Hematopoietic multipotent progenitor cell treated with erythropoietin and hydrocortisone succinate and interleukin-3 and kit ligand, for 17 days (in vitro differentiated cells): ENCODE measurements around the gene MTHFD1.

Experiments used
- DNase-seq: peaks from one replicate; pipeline ENCODE4 v3.0.0-alpha.2; 2015; ENCODE audit warnings: low spot score

The MTHFD1 gene

DNA sequence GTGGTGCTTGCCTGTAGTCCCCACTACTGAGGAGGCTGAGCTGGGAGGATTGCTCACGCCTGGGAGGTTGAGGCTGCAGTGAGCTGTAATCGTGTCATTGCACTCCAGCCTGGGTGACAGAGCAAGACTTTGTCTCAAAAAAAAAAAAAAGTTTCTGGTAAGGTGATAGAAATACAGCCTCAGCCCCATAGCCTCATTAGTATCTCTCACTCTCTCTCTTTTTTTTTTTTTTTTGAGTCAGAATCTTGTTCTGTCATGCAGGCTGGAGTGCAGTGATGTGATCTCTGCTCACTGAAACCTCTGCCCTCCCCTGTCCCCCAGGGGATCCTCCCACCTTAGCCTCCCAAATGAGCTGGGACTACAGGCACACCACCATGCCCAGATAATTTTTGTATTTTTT, 19.2 kb downstream of the MTHFD1 start:
- no peak for DNase-seq

DNA sequence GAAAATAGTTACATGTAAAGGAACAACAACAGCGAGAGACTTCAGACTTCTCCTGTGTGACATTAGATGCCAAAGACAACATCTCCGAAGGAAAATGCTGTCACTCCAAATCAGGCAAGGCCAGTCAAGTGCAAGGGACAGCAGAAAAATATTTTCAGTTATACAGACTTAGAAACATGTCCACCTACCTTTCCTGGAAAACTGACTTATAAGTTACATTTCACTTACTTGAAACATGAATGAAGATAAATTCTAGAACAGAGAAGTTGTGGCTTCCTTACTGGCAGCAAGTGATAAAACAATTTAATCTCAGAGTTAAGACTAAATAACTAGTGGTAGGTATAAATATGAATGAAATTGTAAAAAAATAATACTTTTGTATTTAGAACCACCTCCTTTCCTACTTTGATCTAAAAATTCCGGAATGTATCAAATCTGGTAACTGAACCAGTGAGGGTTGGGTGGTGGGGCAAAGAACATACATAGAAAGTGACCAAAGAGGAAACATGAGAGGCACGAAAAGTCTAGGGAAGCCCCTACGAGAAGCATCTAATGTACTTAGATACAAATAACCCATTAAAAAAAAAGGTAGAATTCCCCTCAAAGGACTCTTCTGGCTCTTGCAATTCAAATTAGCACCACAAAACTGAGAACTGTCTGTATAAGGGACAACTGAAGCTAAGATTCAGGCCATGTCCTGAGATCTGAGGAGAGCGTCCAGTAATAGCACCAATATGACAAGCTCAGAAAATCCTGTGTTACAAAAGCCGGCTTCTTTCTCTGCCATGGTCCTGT, 21.2 kb downstream of the MTHFD1 start:
- no peak for DNase-seq

DNA sequence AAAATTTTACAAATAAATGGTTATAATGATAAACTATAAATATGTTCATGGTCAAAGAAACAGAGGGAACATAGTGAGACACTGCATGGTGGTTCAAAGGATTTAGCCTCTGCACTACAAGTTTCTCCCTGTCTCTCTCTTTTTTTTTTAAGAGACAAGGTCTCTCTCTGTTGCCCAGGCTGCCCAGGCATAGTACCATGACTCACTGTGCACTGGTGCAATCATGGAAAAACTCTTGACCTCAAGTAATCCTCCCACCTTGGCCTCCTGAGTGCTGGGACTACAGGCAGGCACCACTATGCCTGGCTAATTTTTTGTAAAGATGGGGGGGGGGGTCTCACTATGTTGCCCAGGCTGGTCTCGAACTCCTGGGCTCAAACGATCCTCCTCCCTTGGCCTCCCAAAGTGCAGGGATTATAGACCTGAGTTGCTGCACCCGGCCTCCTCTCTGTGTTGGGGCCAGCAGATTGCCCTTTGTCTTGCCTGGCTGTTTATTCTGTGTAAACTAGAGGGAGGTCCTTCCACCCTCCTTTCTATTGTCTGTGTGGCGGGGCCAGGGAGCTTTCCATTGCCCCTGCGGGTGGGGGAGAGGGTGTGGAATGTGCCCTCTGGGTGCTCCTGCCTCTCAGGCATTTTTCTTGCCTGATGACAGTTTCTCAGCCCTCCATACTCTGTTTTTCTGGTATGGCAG, 22.1 kb downstream of the MTHFD1 start:
- no peak for DNase-seq

GRCh38 chr14:64411001-64411400, 22.8 kb downstream of the MTHFD1 start:
- no peak for DNase-seq

GRCh38 chr14:64412237-64412636, 24.1 kb downstream of the MTHFD1 start:
- DNase-seq: no peak

- DNase-seq: no peak
Measured at GRCh38 chr14:64416348-64416932, 28.3 kb downstream of the MTHFD1 start.

DNA sequence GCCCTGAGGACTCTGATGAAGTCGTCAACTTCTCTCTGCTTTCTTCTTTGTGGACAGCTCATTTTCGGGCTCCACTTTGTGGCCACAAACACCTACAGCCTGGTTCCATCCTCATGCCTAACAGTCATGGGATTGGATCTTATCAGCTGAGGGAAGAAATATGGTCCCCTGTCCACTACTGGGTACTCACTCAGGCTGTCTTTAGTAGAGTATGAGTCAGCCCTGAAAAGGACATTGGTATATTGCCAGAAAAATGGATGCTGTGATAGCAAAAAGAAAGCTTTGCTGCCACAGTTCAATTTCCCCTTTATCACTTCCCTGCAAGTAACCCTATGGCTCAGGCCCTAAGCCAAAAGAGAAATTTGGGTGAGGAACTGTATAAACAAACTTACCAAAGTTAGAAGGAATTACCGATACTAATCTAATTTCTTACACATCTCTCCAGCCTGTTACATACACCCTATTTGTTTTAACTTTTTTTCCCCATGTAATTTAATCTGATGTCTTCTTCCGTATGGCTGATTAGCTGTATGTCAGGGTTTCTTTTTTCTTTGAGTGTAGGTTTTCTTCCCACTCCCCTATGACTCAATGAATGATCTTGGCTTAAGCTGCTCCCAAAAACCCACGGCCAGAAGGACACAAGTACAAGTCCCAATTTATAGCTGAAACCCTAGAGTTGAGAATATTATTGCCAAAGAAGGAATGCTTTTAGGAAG, 29.1 kb downstream of the MTHFD1 start:
- DNase-seq: peak; percentile 47

GRCh38 chr14:64417771-64418125, 29.6 kb downstream of the MTHFD1 start:
- no peak for DNase-seq

DNA sequence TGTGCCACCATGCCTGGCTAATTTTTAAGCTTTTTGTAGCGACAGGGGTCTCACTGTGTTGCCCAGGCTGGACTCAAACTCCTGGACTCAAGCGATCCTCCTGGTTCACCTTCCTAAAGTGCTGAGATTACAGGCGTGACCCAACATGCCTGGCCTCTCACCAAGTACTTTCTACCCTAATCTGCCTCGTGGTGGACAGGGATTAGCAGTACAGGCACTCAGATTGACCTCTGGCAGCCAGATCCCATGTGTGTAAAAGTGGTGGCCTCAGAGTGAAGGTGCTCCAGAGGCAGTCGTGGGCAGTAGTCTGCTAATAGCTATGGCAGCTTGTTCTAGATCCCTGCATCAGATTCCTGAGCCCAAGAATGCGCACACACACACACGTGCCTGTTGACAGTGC, 30.9 kb downstream of the MTHFD1 start:
- DNase-seq: no peak

- DNase-seq: no peak
Measured at GRCh38 chr14:64421166-64421565, 33.0 kb downstream of the MTHFD1 start.

DNA sequence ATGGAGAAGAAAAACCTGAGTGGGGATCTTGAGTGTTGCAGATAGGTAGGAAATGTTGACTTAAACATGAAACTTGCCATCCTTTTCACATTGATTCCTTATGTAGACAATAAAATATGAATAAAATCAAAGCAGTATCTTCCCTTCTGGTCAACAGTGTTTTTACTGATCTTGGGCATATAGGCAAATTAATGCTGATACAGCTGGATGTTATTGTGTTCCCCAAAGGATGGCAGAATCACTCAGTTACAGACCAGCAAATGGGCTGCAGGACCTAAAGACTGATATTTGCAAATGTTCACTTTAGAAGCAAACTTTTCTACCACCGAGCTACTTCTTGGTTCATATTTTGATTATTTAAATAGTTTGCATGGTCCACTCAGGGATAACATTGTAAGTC, 33.9 kb downstream of the MTHFD1 start:
- no peak for DNase-seq

DNA sequence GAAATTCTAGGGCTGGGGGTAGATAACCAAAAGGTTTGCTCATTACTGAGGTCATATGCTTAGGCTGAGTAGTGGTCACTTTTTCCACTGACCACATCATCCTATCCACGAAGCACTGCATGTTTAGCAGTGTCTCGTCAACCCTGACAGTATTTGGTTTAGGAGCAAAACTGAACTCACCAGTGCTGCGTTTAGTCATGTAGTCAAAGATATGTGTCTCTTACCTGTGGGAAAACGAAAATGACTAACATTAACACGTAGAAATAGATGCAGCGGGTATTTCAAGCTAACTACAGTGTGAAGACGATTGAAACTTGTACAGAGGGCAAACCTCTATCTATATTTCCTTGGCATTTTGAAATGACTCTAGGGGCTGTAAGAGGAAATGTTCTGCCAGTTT, 34.6 kb downstream of the MTHFD1 start:
- DNase-seq: no peak

- no peak for DNase-seq
Measured at GRCh38 chr14:64423987-64424386, 35.8 kb downstream of the MTHFD1 start.

DNA sequence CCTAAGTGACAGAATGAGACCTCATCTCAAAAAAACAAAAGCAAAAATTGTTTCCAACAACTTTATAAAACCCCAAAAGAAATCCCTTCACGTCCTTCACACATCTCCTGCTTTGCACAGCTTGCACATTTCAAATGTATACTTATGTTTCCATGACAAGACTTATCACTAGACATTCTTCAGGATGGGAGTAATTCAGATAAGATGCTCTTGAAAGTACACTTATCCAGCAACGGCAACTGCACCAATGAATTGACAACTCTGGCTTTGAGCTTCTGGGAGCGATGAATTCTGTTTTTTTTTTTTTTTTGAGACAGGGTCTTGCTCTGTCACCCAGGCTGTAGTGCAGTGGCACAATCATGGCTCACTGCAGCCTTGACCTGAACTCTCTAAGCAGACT, 46.4 kb downstream of the MTHFD1 start:
- no peak for DNase-seq

- no peak for DNase-seq
Measured at GRCh38 chr14:64438181-64438841, 50.2 kb downstream of the MTHFD1 start.

DNA sequence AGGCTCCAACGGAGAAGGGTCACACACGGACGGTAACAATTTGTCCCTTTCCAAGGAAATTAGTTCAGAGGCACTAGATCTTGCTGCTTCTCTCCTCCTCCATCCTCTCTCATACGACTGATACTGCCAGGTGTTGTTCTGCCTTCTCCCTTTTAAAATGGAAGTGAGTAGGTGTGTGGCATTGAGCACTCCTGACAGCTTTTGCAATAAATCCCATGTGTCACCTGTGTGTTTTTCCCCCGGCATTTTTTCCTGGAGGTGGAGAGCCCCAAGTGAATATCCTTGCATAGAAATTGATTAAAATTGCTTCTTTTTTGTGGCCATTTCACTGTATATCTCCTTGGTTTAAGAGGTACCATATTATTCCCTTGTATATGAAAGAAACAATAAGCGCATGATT, 51.0 kb downstream of the MTHFD1 start:
- no peak for DNase-seq

GRCh38 chr14:64440494-64440893, 52.3 kb downstream of the MTHFD1 start:
- no peak for DNase-seq

- DNase-seq: peak; percentile 13
Measured at GRCh38 chr14:64442300-64442988, 54.3 kb downstream of the MTHFD1 start.

- no peak for DNase-seq
Measured at GRCh38 chr14:64444140-64444539, 56.0 kb downstream of the MTHFD1 start.

DNA sequence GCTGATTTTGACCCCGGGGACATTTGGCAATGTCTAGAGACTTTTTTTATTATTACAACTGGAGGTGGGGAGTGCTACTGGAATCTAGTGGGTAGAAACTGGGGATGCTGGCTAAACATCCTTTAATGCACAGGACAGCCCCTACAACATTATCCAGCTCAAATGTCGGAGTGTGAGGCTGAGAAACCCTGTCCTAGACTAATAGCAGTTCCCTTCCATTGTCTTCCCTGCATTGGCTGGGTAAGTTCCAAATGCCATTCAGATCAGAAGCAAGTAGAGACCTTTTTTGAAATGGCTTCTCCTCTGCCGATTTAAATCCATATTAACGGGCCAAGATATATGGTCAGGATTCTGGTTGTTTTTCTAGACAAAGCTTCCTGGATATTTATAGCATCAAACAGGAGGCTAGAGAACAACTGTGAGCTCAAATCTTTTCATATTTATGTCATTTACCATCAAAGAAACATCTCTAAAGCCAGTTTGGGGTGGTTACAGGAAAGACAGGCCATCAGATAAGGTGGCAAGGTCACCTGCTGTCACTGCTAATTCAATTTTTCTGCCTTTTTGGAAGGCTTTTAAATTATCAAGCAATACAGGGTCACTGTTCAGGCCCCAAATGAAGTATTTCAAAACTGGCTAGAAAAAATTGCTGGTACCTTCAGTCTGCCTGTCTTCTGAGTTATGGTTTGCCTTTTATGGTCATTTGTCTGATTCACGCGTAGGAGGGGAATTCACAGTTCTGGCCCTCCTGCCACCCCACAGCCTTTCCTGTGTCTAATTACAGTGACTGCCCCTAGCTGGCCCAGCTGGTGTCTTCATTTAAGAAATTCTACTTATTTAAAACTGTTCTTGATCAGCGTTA, 57.1 kb downstream of the MTHFD1 start:
- DNase-seq: no peak
